GM12874 (cell line): ENCODE results near the gene TMPRSS4.

Experiments
- TF ChIP-seq, protein P1 (sequence below): IDR thresholded peaks from 2 replicates; pipeline ENCODE4 v1.5.1; 2011; ENCODE audit warnings: low read depth, mild to moderate bottlenecking, control low read depth, low read length, moderate library complexity; ENCODE audit not compliant: insufficient read depth

TMPRSS4 gene

DNA sequence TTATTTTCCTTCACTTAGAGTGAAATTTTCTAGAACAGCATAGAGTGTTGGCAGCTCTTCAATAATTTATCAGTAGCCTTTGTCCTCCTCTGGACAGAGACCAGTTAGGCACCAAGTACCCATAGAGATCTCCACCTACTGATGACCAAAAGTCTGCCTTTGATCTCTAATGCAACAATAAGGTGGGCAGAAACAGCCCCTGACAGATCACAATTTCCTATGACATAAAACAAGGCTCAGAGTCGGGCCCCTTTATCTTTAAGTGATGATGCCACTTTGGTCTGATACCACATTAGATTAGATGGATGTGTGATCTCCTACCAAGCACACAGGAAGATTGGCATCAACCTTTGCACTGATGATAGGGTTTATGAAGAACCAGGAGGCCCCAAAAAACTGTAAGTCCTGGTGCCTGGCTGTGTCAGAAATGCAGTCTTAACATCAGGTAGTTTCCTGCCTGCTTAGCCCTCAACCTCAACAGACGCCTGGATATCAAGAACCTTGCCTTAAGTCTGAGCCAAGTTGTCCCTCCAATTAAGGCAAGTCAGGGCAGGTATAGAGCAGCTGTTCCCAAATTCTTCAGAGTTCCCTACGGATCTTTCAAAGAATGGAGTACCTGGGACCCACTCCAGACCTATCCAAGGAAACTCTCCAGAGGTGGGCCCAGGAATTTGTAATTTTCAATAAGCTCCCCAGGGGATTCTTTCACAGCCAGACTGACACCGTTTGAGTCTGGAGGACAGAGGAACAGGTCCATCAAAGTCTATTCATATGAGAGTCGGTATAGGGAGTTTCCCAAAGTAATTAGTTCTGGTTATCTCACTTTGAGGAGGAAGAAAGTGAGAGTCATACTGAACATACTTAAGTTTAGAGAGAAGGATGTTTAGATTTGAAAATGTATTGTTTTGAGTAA is 30.6 kb upstream of the TMPRSS4 start:
- TF ChIP-seq, protein P1, sequence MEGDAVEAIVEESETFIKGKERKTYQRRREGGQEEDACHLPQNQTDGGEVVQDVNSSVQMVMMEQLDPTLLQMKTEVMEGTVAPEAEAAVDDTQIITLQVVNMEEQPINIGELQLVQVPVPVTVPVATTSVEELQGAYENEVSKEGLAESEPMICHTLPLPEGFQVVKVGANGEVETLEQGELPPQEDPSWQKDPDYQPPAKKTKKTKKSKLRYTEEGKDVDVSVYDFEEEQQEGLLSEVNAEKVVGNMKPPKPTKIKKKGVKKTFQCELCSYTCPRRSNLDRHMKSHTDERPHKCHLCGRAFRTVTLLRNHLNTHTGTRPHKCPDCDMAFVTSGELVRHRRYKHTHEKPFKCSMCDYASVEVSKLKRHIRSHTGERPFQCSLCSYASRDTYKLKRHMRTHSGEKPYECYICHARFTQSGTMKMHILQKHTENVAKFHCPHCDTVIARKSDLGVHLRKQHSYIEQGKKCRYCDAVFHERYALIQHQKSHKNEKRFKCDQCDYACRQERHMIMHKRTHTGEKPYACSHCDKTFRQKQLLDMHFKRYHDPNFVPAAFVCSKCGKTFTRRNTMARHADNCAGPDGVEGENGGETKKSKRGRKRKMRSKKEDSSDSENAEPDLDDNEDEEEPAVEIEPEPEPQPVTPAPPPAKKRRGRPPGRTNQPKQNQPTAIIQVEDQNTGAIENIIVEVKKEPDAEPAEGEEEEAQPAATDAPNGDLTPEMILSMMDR: no peak

DNA sequence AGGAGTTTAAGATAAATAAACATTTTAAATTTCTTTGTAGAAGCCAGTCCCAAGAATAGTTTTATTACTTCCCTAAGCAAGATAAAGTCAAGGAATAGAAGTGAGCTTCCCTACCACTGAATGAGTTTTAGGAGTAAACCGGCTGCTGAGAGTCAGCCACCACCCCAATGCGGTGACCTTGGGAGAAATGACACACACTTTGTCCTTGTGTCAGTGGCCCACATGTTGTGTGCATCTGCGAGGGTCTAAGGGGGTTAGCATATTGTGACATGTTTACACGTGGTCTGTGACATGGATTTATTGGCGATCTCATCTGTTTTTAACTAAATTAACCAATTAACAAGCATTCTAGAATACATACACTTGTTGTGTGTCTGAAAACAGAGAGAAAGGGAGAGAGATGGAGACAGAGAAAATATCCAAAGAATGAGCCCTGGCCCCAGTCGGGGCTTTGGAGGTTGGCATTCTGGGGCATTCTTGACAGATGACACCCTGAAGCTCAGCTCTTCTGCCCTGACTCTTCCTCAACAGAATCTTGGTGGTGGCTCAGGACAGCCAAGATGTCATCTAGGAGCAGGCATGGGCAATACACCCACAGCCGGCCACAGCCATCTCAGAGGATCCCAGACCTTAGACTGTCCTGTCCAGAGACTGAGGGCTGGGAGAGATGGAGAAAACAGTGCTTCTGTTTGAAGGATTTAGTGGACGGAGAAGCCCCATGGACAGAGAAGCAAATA is 29.7 kb upstream of the TMPRSS4 start:
- TF ChIP-seq, protein P1: no peak

DNA sequence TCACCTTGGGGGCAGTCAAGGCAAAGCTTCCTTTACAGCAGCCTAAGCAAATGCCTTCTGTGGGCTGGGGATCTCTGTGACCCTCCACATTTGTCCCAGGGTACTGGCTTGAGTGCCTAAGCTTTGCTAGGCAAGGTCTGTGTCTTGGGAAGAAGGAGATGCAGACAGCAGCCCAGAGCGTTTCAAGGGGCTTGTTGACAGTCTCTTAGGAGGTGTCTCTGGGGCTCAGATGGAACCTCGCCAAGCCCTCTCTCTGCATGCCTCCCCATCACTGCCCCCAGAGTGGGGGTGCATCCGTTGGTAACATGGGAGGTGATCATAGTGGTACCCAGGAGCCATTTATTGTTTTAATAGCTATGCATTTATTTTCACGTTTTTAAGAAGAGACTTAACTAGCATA is 29.1 kb upstream of the TMPRSS4 start:
- TF ChIP-seq, protein P1: no peak

DNA sequence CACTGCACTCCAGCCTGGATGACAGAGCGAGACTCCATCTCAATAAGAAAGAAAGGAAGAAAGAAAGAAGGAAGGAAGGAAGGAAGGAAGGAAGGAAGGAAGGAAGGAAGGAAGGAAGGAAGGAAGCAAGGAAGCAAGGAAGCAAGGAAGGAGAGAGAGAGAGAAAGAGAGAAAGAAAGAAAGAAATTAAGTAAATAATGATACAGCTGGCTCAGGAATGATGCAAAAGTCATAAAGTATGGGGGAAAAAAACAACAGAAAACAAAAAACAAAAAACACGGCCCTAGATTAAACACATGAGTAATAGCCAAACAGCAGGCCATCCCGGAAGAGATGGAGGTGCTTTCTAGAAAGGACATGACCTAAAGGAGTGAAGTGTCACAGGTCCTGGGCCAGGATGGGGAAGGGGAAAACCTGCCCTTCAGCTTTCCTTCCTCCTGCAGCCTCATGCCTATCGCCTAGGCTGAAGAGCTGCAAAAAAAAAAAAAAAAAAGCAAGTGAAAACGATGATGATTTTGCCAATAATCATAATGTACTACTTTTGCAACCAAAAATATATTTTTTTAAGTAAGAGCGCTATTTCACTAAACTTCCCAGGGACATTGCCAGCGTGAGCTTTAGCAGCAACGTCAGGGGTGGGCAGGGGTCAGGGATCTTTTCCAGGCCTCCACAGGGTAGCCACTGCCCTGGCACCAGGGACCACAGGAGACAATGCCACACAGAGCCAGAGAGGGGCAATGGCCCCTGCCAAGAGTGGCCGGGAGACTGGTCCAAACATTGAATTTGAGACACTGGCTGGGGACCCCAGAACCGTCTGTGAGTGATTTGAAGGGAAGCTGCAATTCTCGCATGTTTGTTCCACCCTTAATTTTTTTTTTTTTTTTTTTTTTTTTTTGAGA is 28.2 kb upstream of the TMPRSS4 start:
- TF ChIP-seq, protein P1: no peak

DNA sequence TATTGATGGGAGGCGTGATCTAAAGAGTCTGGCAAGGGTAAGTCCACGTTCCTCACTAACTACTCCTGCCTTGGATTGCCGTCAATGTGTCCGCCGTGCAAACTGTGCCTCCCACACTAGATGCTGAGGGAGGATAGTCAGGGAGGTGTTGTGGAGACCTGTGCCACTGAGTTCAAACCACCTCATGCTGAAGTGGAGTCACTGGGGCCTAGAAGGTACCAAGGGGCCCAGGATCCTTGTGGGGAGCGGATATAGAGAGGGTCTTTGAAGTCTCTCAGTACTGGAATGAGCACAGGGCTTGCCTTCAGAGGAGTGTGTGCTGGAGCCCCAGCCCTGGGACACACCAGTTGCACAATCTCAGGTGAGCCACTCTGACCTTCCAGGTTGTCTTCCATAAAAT is 27.1 kb upstream of the TMPRSS4 start:
- TF ChIP-seq, protein P1: no peak

DNA sequence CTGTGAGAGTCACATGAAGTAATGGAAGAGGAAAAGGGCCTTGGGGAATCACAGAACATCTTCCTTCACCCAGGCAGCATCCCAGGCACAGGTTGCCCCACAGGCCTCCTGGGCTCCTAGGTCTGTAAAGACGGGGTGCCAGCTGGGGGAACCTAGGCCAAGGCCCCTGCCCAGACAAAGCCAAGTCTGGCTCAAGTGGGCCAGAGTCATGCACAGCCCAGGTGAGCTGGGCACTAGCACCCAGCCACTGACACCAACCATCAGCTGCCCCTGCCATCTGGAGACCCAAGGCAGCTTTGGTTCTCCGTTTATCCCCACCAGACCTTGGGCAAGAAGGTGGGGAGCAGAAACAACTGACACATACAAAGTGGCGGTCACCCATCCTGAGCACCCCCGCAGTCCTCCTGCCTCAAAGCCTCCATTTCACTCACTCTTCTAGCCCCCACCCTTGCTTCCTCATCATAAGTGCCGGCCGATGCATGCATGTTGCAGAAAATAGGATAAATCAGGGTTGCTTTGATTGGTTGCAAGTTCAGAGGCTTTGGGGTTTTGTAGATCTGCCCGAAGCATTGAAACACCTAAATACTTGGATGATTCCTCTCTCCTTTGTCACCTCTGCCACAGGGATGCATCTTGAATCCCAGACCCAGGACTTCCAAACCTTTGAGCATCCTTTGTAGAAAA is 26.5 kb upstream of the TMPRSS4 start:
- TF ChIP-seq, protein P1: no peak
